Measurements from ENCODE around the gene UNC13D.
"Not testable (repeated sequence)": the region's sequence is repeated elsewhere in the genome, so short reads cannot be mapped to it uniquely, and the experiment has no call there.

UNC13D gene

DNA sequence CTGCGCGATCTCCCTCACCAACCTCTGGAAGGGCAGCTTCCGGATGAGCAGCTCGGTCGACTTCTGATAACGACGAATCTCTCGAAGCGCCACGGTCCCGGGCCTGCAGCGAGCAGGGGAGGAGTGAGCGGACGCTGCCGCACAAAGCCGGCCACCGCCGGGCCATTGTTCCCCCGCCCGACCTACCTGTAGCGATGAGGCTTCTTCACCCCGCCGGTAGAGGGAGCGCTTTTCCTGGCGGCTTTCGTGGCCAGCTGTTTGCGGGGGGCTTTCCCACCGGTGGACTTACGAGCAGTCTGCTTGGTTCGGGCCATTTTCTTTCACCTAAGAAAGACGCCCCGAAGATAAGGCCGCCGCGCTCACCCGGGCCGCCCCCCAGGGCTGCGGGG is 65.3 kb downstream of the UNC13D start:
- Histone ChIP-seq H3K27ac (peak overlapping the region; percentile 99), H3K4me3 (ENCODE audit: low read depth, low read length) (peak overlapping the region; percentile 94), H3K27me3 (replicated peaks) (no peaks in the 10 kb centered on the region), H3K36me3 (replicated peaks) (peaks cover 25% of the 10 kb centered on the region)
- DNase-seq = no peak
- in situ Hi-C loops (cut with HindIII; ENCODE audit: low pct_ligation_motif_present, low sequenced_read_pairs) = no loop called here
- TF ChIP-seq, protein P1, sequence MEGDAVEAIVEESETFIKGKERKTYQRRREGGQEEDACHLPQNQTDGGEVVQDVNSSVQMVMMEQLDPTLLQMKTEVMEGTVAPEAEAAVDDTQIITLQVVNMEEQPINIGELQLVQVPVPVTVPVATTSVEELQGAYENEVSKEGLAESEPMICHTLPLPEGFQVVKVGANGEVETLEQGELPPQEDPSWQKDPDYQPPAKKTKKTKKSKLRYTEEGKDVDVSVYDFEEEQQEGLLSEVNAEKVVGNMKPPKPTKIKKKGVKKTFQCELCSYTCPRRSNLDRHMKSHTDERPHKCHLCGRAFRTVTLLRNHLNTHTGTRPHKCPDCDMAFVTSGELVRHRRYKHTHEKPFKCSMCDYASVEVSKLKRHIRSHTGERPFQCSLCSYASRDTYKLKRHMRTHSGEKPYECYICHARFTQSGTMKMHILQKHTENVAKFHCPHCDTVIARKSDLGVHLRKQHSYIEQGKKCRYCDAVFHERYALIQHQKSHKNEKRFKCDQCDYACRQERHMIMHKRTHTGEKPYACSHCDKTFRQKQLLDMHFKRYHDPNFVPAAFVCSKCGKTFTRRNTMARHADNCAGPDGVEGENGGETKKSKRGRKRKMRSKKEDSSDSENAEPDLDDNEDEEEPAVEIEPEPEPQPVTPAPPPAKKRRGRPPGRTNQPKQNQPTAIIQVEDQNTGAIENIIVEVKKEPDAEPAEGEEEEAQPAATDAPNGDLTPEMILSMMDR (IDR thresholded peaks at IDR 0.05; ENCODE audit: low read depth, low read length, missing control alignments) = peak; percentile 69

DNA sequence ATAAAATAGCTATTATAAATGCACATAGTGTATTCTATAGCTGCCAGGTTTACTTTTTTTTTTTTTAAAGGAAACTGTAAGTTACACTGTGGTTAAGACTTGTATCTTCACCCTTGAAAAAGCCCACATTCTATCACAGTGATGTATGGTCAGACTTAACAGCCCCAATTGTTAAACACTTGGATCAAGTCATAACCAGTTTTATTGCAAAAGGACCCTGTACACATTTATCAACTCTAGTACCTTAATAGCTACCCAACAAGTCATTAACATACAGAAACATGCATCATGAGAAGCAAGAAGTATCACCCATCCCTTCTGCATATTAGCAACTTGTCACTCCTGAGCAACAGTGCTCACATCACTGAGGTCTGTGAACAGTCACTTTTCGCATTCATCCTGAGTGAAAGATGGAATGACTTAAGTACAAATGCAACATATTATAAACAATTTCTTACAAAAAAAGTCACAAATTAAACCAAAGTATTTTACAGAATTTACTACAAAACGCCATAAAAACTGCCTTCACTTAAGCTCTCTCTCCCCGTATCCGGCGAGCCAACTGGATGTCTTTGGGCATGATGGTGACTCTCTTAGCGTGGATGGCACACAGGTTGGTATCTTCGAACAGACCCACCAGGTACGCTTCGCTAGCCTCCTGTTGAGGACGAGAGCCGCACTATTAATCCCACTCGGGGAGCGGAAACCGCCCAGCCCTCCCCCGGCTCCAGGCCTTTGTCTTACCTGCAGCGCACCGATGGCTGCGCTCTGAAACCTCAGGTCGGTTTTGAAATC is 65.9 kb downstream of the UNC13D start:
- Histone ChIP-seq H3K27ac (peak overlapping the region; percentile 99), H3K36me3 (replicated peaks) (peaks cover 25% of the 10 kb centered on the region), H3K4me3 (ENCODE audit: low read depth, low read length) (peak overlapping the region; percentile 94)
- DNase-seq; in situ Hi-C loops (cut with HindIII; ENCODE audit: low pct_ligation_motif_present, low sequenced_read_pairs); H3K27me3 ChIP-seq (replicated peaks): not testable (repeated sequence)

DNA sequence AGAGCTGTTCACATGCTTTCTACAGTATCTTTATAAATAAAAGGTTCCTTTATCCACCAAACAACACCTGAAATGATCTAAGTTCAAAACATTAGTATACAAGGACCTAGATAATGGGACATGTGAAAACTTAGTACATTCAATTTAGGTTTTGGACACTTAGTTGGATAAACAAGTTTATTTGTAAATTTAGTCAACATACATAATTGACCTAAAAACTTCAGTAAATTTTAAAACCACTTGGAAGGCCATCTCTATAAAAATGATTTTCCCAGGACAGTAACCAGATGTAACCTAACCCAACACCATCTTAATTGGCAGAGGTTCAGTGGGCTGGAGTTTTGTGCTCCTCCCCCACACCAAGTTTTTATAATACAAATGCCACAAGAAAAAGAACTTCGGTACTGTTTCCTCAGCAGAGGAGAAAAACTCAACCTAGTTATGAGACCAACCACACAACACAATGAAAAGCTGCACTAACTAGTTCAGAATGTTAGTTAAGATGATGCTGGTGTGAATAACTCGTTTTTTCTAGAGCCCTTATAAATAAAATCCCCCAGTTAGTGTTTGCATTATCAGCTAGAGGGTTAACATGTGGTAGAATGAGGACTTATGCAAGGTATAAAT is 66.8 kb downstream of the UNC13D start:
- in situ Hi-C loops (cut with HindIII; ENCODE audit: low pct_ligation_motif_present, low sequenced_read_pairs) = no loop called here
- peaks cover 25% of the 10 kb centered on the region for H3K36me3 ChIP-seq (replicated peaks)
- TF ChIP-seq, protein P1 (IDR thresholded peaks at IDR 0.05; ENCODE audit: low read depth, low read length, missing control alignments) = no peak
- peak overlapping the region; percentile 94 for H3K4me3 ChIP-seq (ENCODE audit: low read depth, low read length)
- DNase-seq = no peak
- H3K27ac ChIP-seq = no peak overlapping the region
- no peaks in the 10 kb centered on the region for H3K27me3 ChIP-seq (replicated peaks)

Measured in brain microvascular endothelial cell (primary cell).